B cell (primary cell): ENCODE data around the gene BSND. TPM values are rescaled to one million over a fixed set of nuclear protein-coding genes. Genes with fewer than 3 reads are reported as not detected.

Source experiments
- ATAC-seq: fragments of 200-7000 bp; cut with Tn5 transposase; one replicate; pipeline ENCODE4 v1.10.0; 2021; ENCODE audit warnings: low read depth, mild to moderate bottlenecking, moderate number of reproducible peaks, moderate library complexity
- CTCF ChIA-PET: fragments of 350-600 bp; sonication (Branson Sonifier 250); formaldehyde crosslinking; loops from one replicate; lab custom pipeline; 2021; ENCODE audit warnings: antibody characterized with exemption, inconsistent platforms; lab: Charles Lee
- POLR2A ChIA-PET: fragments of 350-600 bp; sonication (Branson Sonifier 250); formaldehyde crosslinking; loops from one replicate; lab custom pipeline; 2021; ENCODE audit warnings: antibody characterized with exemption; lab: Charles Lee
- DNase-seq: peaks from one replicate; pipeline ENCODE4 v3.0.0; 2013
- H2AFZ ChIP-seq: 2 replicates; pipeline ENCODE4 v1.6.1; 2012; ENCODE audit warnings: mild to moderate bottlenecking, low read depth, low read length; ENCODE audit not compliant: insufficient read depth, poor library complexity, severe bottlenecking
- H3K27ac ChIP-seq, 2 donors: 1 replicate in 1 of 2; 2 replicates in 1 of 2; pipeline ENCODE4 v1.5.1; 2012 to 2013; ENCODE audit warnings: low read length in 2 of 2, mild to moderate bottlenecking in 2 of 2, moderate library complexity in 1 of 2
- H3K27me3 ChIP-seq, 4 experiments: fragments of 200-600 bp in 1 of 4; sonication (generic) in 1 of 4; replicated peaks in 1 of 4; 1 replicate in 2 of 4; 2 replicates in 2 of 4; pipeline versions ENCODE4 v1.6.1 to v1.7.0; 2013 to 2016; ENCODE audit warnings: low read length in 3 of 4, mild to moderate bottlenecking in 2 of 4, mixed read lengths in 1 of 4, moderate library complexity in 1 of 4; ENCODE audit not compliant: insufficient read depth in 4 of 4, control insufficient read depth in 3 of 4; ENCODE audit errors: control extremely low read depth in 1 of 4
- H3K36me3 ChIP-seq, 2 experiments: replicated peaks in 1 of 2; 1 replicate in 1 of 2; 2 replicates in 1 of 2; pipeline versions ENCODE4 v1.6.1 to v1.7.1; 2013; ENCODE audit warnings: low read length in 1 of 2; ENCODE audit not compliant: insufficient read depth in 2 of 2, control insufficient read depth in 1 of 2; ENCODE audit errors: control extremely low read depth in 1 of 2, extremely low read depth in 1 of 2
- H3K4me1 ChIP-seq, 2 donors: fragments of 200-600 bp in 1 of 2; sonication (generic) in 1 of 2; 1 replicate in 1 of 2; 2 replicates in 1 of 2; pipeline versions ENCODE4 v1.5.1 to v1.6.1; 2013 to 2017; ENCODE audit warnings: low read length in 2 of 2; ENCODE audit not compliant: control insufficient read depth in 2 of 2, insufficient read depth in 2 of 2
- H3K4me2 ChIP-seq: replicated peaks from 2 replicates; pipeline ENCODE3; 2012; ENCODE audit warnings: mild to moderate bottlenecking, low read depth, low read length; ENCODE audit not compliant: poor library complexity, severe bottlenecking
- H3K4me3 ChIP-seq, 5 experiments: fragments of 200-600 bp in 1 of 5; sonication (generic) in 1 of 5; 1 replicate in 3 of 5; 2 replicates in 2 of 5; pipeline versions ENCODE4 v1.5.1 to v1.7.0; 2011 to 2016; ENCODE audit warnings: low read length in 4 of 5, mild to moderate bottlenecking in 4 of 5, low read depth in 2 of 5, control low read depth in 1 of 5, moderate library complexity in 1 of 5; ENCODE audit not compliant: insufficient read depth in 1 of 5; ENCODE audit errors: control extremely low read depth in 1 of 5, extremely low read depth in 1 of 5
- H3K79me2 ChIP-seq: fragments of 200-600 bp; sonication (generic); one replicate; pipeline ENCODE4 v1.6.0; 2016; ENCODE audit warnings: low read length; ENCODE audit not compliant: control insufficient read depth, insufficient read depth
- H3K9ac ChIP-seq: fragments of 200-600 bp; sonication (generic); 2 replicates; pipeline ENCODE4 v1.6.1; 2017; ENCODE audit warnings: mild to moderate bottlenecking, low read length, moderate library complexity
- H3K9me3 ChIP-seq, 3 donors: one replicate each; pipeline versions ENCODE4 v1.6.1 to v1.7.1; 2013; ENCODE audit warnings: low read length in 2 of 3; ENCODE audit not compliant: control insufficient read depth in 2 of 3, insufficient read depth in 1 of 3; ENCODE audit errors: control extremely low read depth in 1 of 3
- H4K20me1 ChIP-seq: 2 replicates; pipeline ENCODE4 v1.6.0; 2012; ENCODE audit warnings: mild to moderate bottlenecking, low read length; ENCODE audit not compliant: insufficient read depth, control insufficient read depth, poor library complexity, severe bottlenecking
- H3K27ac Mint-ChIP-seq: one replicate; pipeline ENCODE4 v1.8.0; 2021; ENCODE audit warnings: mixed read lengths
- H3K27me3 Mint-ChIP-seq: one replicate; pipeline ENCODE4 v1.8.0; 2021; ENCODE audit warnings: mixed read lengths
- H3K4me1 Mint-ChIP-seq: one replicate; pipeline ENCODE4 v1.8.0; 2021; ENCODE audit warnings: mixed read lengths
- H3K4me3 Mint-ChIP-seq: one replicate; pipeline ENCODE4 v1.8.0; 2021; ENCODE audit warnings: mixed read lengths
- H3K9me3 Mint-ChIP-seq: one replicate; pipeline ENCODE4 v1.8.0; 2022; ENCODE audit warnings: mixed read lengths; ENCODE audit not compliant: insufficient read depth
- EZH2 ChIP-seq: IDR thresholded peaks from 2 replicates; pipeline ENCODE4 v1.6.1; 2012; ENCODE audit warnings: borderline replicate concordance, low read depth, mild to moderate bottlenecking, moderate library complexity, low read length; ENCODE audit not compliant: insufficient read depth, poor library complexity, severe bottlenecking
- WGBS: methylation state at CpG from one replicate; pipeline ENCODE4 v1.1.5; 2013; ENCODE audit warnings: missing lambda C conversion rate; ENCODE audit not compliant: insufficient coverage; 5-methylcytosine and 5-hydroxymethylcytosine counted together
- intact Hi-C: fragments of 100-400 bp; cut with micrococcal nuclease; formaldehyde crosslinking; loops from one replicate; pipeline ENCODE4 v1.10.0; 2022
- polyA plus RNA-seq: library from polyadenylated mRNA; depleted of rRNA; stranded (reverse); fragments of >200 nt; gene quantifications from 2 replicates; pipeline ENCODE4 v1.2.3, GENCODE V29; 2012
- total RNA-seq, 2 donors: library from RNA; stranded (reverse); fragments of 120-200 nt in 1 of 2; gene quantifications; 1 replicate in 1 of 2; 2 replicates in 1 of 2; pipeline versions ENCODE4 v1.2.3 to v1.2.4, GENCODE V29; 2013 to 2022
- TF ChIP-seq, protein P1 (sequence below): fragments of 200-600 bp; IDR thresholded peaks from one replicate; pipeline ENCODE4 v1.8.0; 2022; ENCODE audit warnings: antibody characterized with exemption, mild to moderate bottlenecking

The BSND gene
- total and polyA plus RNA-seq, 2 donors (not counting 1 experiment from before 2014, with no cell fraction given), result not detected

DNA sequence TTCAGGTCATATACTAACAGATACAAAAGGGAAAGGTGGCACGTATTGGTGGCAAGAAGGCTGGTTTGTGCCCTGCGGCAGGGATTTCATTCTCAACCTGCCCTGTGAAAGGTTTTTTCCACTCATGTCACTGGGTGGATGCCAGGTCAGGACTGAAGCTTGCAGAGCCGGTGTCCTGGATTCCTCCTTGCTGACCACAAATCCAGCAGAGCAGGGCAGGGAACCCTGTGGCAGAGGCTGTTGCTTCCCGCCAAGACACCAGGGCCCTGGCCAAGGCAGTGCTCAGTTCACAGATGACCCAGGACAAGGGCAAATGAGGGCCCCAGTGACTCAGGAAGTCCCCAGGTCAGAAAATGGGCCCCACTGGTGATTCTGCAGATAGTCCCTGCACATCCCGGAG, 16.4 kb downstream of the BSND start:
- no peak overlapping the region for H3K27ac ChIP-seq
- H3K27ac Mint-ChIP-seq, result no peak overlapping the region
- no peak overlapping the region for H3K4me3 Mint-ChIP-seq
- no peak overlapping the region for H3K4me2 ChIP-seq
- peaks cover 0 to 3% (median 0%) of the 10 kb centered on the region in 3 donors for H3K9me3 ChIP-seq
- no peak overlapping the region for H3K4me3 ChIP-seq
- ATAC-seq (no peak), DNase-seq (no peak)
- CTCF ChIA-PET, result no interaction called here
- H3K27me3 ChIP-seq, result peaks cover 0 to 3% (median 0%) of the 10 kb centered on the region in 4 experiments
- TF ChIP-seq, protein P1, sequence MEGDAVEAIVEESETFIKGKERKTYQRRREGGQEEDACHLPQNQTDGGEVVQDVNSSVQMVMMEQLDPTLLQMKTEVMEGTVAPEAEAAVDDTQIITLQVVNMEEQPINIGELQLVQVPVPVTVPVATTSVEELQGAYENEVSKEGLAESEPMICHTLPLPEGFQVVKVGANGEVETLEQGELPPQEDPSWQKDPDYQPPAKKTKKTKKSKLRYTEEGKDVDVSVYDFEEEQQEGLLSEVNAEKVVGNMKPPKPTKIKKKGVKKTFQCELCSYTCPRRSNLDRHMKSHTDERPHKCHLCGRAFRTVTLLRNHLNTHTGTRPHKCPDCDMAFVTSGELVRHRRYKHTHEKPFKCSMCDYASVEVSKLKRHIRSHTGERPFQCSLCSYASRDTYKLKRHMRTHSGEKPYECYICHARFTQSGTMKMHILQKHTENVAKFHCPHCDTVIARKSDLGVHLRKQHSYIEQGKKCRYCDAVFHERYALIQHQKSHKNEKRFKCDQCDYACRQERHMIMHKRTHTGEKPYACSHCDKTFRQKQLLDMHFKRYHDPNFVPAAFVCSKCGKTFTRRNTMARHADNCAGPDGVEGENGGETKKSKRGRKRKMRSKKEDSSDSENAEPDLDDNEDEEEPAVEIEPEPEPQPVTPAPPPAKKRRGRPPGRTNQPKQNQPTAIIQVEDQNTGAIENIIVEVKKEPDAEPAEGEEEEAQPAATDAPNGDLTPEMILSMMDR, result no peak
- no peak for TF ChIP-seq EZH2
- H3K36me3 ChIP-seq, result no peaks in the 10 kb centered on the region
- H3K27me3 Mint-ChIP-seq, result peaks cover 26% of the 10 kb centered on the region
- POLR2A ChIA-PET, result no interaction called here
- H4K20me1 ChIP-seq, result no peaks in the 10 kb centered on the region
- WGBS, result 100% methylated on average over 4 of the region's 5 CpGs
- no peaks in the 10 kb centered on the region for H3K4me1 Mint-ChIP-seq
- H3K4me1 ChIP-seq, result no peaks in the 10 kb centered on the region
- H2AFZ ChIP-seq, result no peak overlapping the region
- intact Hi-C loops, result no loop called here
- no peaks in the 10 kb centered on the region for H3K9me3 Mint-ChIP-seq
- no peak overlapping the region for H3K9ac ChIP-seq
- no peaks in the 10 kb centered on the region for H3K79me2 ChIP-seq

DNA sequence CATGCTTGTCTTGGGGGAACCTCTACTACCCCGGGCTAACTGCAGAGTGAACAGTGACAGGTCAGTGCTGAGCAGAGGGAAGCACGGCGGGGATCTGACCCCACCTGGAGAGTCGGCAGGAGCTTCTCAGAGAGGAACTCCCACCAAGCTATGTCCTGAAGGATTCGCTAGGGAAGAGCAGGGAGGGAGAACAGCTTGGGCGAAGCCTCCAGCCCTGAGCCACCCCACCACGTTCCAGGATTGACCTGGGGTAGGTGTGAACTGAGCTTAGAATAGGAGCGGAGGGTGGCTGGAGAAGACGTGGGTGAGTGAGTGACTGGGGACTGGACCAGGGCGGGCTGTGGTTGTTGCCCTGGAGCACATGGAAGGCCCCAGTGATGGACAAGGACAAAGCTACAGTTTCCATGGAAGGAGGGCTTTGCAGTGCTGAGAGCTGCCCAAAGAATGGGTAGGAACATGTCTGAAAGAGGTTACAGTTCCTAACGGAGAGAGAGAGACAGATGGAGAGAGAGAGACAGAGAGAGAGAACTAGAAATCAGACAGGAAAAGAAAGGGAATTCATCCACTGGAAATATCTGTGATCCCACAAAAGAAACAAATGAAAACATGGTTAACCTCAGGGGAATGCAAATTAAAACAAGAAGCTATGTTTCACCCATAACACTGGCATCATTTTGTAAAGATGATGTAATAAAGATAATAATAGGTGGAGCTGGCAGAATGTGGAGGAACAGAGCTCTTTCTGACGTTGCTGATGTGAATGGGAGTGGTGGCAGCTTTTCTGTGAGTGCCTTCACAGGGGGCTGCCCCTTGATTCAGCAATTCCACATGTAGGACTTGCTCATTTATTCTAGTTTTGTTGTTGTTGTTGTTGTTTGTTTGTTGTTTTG, 17.2 kb downstream of the BSND start:
- POLR2A ChIA-PET, result no interaction called here
- H3K4me3 Mint-ChIP-seq, result no peak overlapping the region
- TF ChIP-seq, protein P1, result no peak
- TF ChIP-seq EZH2, result no peak
- Histone ChIP-seq H3K4me2 (no peak overlapping the region), H4K20me1 (no peaks in the 10 kb centered on the region), H2AFZ (no peak overlapping the region), H3K9ac (no peak overlapping the region), H3K79me2 (no peaks in the 10 kb centered on the region), H3K27ac (no peak overlapping the region), H3K4me3 (no peak overlapping the region), H3K27me3 (peaks cover 0 to 3% (median 0%) of the 10 kb centered on the region in 4 experiments), H3K9me3 (no peaks in the 10 kb centered on the region), H3K36me3 (no peaks in the 10 kb centered on the region), H3K4me1 (no peaks in the 10 kb centered on the region)
- intact Hi-C loops, result no loop called here
- H3K4me1 Mint-ChIP-seq, result no peaks in the 10 kb centered on the region
- DNase-seq (no peak), ATAC-seq (no peak)
- 78% methylated on average over 11 of the region's 12 CpGs for WGBS
- no peak overlapping the region for H3K27ac Mint-ChIP-seq
- CTCF ChIA-PET, result no interaction called here
- peaks cover 33% of the 10 kb centered on the region for H3K27me3 Mint-ChIP-seq
- H3K9me3 Mint-ChIP-seq, result no peaks in the 10 kb centered on the region
